ENCODE results near the gene SCLY.

GRCh38 chr2:238060542-238061314 lies at the start of gene SCLY:
- TF ChIP-seq, protein P1, sequence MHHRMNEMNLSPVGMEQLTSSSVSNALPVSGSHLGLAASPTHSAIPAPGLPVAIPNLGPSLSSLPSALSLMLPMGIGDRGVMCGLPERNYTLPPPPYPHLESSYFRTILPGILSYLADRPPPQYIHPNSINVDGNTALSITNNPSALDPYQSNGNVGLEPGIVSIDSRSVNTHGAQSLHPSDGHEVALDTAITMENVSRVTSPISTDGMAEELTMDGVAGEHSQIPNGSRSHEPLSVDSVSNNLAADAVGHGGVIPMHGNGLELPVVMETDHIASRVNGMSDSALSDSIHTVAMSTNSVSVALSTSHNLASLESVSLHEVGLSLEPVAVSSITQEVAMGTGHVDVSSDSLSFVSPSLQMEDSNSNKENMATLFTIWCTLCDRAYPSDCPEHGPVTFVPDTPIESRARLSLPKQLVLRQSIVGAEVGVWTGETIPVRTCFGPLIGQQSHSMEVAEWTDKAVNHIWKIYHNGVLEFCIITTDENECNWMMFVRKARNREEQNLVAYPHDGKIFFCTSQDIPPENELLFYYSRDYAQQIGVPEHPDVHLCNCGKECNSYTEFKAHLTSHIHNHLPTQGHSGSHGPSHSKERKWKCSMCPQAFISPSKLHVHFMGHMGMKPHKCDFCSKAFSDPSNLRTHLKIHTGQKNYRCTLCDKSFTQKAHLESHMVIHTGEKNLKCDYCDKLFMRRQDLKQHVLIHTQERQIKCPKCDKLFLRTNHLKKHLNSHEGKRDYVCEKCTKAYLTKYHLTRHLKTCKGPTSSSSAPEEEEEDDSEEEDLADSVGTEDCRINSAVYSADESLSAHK (tag by site-specific recombination; IDR thresholded peaks at IDR 0.05), result no peak
- no peak for TF ChIP-seq HOXD13 (CRISPR knock-in tag; IDR thresholded peaks at IDR 0.05; ENCODE audit: borderline replicate concordance)
- TF ChIP-seq, protein P2, sequence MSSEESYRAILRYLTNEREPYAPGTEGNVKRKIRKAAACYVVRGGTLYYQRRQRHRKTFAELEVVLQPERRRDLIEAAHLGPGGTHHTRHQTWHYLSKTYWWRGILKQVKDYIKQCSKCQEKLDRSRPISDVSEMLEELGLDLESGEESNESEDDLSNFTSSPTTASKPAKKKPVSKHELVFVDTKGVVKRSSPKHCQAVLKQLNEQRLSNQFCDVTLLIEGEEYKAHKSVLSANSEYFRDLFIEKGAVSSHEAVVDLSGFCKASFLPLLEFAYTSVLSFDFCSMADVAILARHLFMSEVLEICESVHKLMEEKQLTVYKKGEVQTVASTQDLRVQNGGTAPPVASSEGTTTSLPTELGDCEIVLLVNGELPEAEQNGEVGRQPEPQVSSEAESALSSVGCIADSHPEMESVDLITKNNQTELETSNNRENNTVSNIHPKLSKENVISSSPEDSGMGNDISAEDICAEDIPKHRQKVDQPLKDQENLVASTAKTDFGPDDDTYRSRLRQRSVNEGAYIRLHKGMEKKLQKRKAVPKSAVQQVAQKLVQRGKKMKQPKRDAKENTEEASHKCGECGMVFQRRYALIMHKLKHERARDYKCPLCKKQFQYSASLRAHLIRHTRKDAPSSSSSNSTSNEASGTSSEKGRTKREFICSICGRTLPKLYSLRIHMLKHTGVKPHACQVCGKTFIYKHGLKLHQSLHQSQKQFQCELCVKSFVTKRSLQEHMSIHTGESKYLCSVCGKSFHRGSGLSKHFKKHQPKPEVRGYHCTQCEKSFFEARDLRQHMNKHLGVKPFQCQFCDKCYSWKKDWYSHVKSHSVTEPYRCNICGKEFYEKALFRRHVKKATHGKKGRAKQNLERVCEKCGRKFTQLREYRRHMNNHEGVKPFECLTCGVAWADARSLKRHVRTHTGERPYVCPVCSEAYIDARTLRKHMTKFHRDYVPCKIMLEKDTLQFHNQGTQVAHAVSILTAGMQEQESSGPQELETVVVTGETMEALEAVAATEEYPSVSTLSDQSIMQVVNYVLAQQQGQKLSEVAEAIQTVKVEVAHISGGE (tag by site-specific recombination; conservative IDR thresholded peaks at IDR 0.05; ENCODE audit: low read depth), result peak; percentile 91
- TF ChIP-seq, protein P3, sequence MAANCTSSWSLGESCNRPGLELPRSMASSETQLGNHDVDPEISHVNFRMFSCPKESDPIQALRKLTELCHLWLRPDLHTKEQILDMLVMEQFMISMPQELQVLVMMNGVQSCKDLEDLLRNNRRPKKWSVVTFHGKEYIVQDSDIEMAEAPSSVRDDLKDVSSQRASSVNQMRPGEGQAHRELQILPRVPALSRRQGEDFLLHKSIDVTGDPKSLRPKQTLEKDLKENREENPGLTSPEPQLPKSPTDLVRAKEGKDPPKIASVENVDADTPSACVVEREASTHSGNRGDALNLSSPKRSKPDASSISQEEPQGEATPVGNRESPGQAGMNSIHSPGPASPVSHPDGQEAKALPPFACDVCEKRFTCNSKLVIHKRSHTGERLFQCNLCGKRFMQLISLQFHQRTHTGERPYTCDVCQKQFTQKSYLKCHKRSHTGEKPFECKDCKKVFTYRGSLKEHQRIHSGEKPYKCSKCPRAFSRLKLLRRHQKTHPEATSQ (tag by site-specific recombination; IDR thresholded peaks at IDR 0.05), result no peak
